ENCODE data around the gene GABRR1. TPM values are rescaled to one million over a fixed set of nuclear protein-coding genes. Genes with fewer than 3 reads are reported as not detected.

Gene GABRR1
- total RNA-seq, 2 donors from 2014 or later, result 5.4 TPM; not detected in 1

GRCh38 chr6:89200706-89201215 is 16.4 kb downstream of the GABRR1 start:
- Histone ChIP-seq H3K4me3 (no peak overlapping the region), H3K27me3 (replicated peaks; ENCODE audit: insufficient read depth) (no peaks in the 10 kb centered on the region), H3K36me3 (no peaks in the 10 kb centered on the region), H3K4me1 (ENCODE audit: control insufficient read depth in 1 of 2, low read depth in 2 of 2) (peaks cover 3 to 11% of the 10 kb centered on the region in 2 donors), H3K27ac (no peak overlapping the region), H3K9me3 (peaks cover under 1% of the 10 kb centered on the region)
- no peak for TF ChIP-seq CTCF (IDR thresholded peaks at IDR 0.05)
- no peak for ATAC-seq (ENCODE audit: insufficient number of reproducible peaks, low FRiP score, low read depth)
- DNase-seq (ENCODE audit: low spot score), result no peak

DNA sequence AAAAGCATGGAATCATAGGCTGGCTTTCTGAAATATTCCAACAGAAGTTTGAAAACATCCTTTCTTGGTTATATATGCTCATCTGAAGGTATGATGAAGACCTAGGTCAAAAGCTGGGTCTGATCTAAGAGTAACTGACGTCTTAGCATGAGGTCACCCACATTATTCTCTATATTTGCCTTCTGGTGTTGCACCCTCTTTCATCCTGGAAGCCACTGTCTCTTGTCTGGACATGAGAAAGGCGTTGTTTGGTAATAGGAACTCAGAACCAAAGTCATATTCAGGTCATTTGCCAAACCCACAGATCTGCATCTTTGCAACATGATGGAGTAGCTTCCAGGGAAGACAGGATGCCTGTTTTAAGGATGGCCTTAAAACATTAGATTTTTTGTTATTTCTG is 17.6 kb downstream of the GABRR1 start:
- no peak for TF ChIP-seq CTCF (IDR thresholded peaks at IDR 0.05)

GRCh38 chr6:89198235-89198634 is 18.9 kb downstream of the GABRR1 start:
- Histone ChIP-seq H3K4me1 (ENCODE audit: control insufficient read depth in 1 of 2, low read depth in 2 of 2) (no peaks in the 10 kb centered on the region), H3K9me3 (peaks cover 17% of the 10 kb centered on the region), H3K4me3 (no peak overlapping the region), H3K27me3 (replicated peaks; ENCODE audit: insufficient read depth) (no peaks in the 10 kb centered on the region), H3K27ac (no peak overlapping the region), H3K36me3 (no peaks in the 10 kb centered on the region)
- TF ChIP-seq CTCF (IDR thresholded peaks at IDR 0.05), result no peak
- DNase-seq (ENCODE audit: low spot score) (no peak), ATAC-seq (ENCODE audit: insufficient number of reproducible peaks, low FRiP score, low read depth) (no peak)

More for the DNA sequence above, 17.6 kb downstream of the GABRR1 start:
- Histone ChIP-seq H3K9me3 (peaks cover 12% of the 10 kb centered on the region), H3K36me3 (no peaks in the 10 kb centered on the region), H3K27me3 (replicated peaks; ENCODE audit: insufficient read depth) (no peaks in the 10 kb centered on the region), H3K4me3 (no peak overlapping the region), H3K27ac (no peak overlapping the region), H3K4me1 (ENCODE audit: control insufficient read depth in 1 of 2, low read depth in 2 of 2) (no peaks in the 10 kb centered on the region)
- no peak for ATAC-seq (ENCODE audit: insufficient number of reproducible peaks, low FRiP score, low read depth)
- no peak for DNase-seq (ENCODE audit: low spot score)

DNA sequence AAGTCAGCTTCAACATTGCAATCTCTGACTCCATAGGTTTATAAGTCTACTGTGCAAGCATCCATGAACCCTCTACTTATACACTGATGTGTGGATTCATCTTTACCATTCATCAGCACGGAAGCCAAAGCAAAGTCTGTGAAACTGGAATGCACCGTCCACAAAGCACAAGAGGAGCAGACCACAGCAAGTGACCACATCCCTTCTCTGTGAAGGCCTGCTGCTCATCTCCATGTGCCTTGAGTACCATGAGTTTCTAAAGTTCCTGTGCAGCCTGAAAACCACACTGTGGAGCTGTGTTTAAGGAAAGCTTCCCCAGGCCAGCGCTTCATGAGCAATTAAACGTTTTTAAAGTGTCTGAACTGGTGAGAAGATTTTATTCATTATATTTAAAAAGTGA is 20.0 kb downstream of the GABRR1 start:
- Histone ChIP-seq H3K36me3 (no peaks in the 10 kb centered on the region), H3K27me3 (replicated peaks; ENCODE audit: insufficient read depth) (no peaks in the 10 kb centered on the region), H3K27ac (no peak overlapping the region), H3K4me1 (ENCODE audit: control insufficient read depth in 1 of 2, low read depth in 2 of 2) (no peaks in the 10 kb centered on the region), H3K9me3 (peaks cover 17% of the 10 kb centered on the region), H3K4me3 (no peak overlapping the region)
- ATAC-seq (ENCODE audit: insufficient number of reproducible peaks, low FRiP score, low read depth) (no peak), DNase-seq (ENCODE audit: low spot score) (no peak)
- TF ChIP-seq CTCF (IDR thresholded peaks at IDR 0.05), result no peak

DNA sequence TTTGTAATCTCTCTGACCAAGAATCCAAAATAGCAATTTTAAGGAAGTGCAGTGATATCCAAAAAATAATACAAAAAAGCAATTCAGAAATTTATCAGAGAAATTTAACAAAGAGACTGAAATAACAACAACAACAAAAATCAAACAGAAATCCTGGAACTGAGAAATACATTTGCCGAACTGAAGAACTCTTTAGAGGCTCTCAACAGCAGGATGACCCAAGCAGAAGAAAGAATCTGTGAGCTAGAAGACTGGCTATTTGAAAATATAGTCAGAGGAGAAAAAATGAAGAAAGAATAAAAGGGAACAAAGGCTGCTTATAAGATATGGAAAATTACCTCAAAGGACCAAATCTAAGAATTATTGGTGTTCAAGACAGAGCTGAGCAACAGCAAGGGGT is 22.6 kb downstream of the GABRR1 start:
- no peaks in the 10 kb centered on the region for H3K4me1 ChIP-seq (ENCODE audit: control insufficient read depth in 1 of 2, low read depth in 2 of 2)
- H3K27me3 ChIP-seq (replicated peaks; ENCODE audit: insufficient read depth), result no peaks in the 10 kb centered on the region
- DNase-seq (ENCODE audit: low spot score) (no peak), ATAC-seq (ENCODE audit: insufficient number of reproducible peaks, low FRiP score, low read depth) (no peak)
- H3K9me3 ChIP-seq, result peaks cover 17% of the 10 kb centered on the region
- no peak overlapping the region for H3K27ac ChIP-seq
- H3K4me3 ChIP-seq, result no peak overlapping the region
- no peaks in the 10 kb centered on the region for H3K36me3 ChIP-seq
- no peak for TF ChIP-seq CTCF (IDR thresholded peaks at IDR 0.05)

Data from thoracic aorta (tissue), 2 donors.